GM21423 (cell line): ENCODE measurements around the gene CORO2B.
"Not testable (repeated sequence)": the region's sequence is repeated elsewhere in the genome, so short reads cannot be mapped to it uniquely, and the experiment has no call there.

Source experiments
- ATAC-seq: cut with Tn5 transposase; IDR thresholded peaks from one replicate; pipeline ENCODE4 v1.9.1; 2021; ENCODE audit warnings: mild to moderate bottlenecking, moderate library complexity; ENCODE audit not compliant: unreplicated experiment

The CORO2B gene

GRCh38 chr15:68667800-68668625 is 89.2 kb downstream of the CORO2B start:
- no peak for ATAC-seq

GRCh38 chr15:68668926-68669600 is 90.3 kb downstream of the CORO2B start:
- no peak for ATAC-seq

GRCh38 chr15:68672251-68672650 is 93.5 kb downstream of the CORO2B start:
- ATAC-seq, result no peak

GRCh38 chr15:68672781-68673205 is 94.0 kb downstream of the CORO2B start:
- ATAC-seq, result no peak

GRCh38 chr15:68674975-68675374 is 96.2 kb downstream of the CORO2B start:
- no peak for ATAC-seq

- ATAC-seq, result no peak
Measured at GRCh38 chr15:68676011-68676605, 97.3 kb downstream of the CORO2B start.

GRCh38 chr15:68676926-68677325 is 98.1 kb downstream of the CORO2B start:
- no peak for ATAC-seq

GRCh38 chr15:68677996-68678395 is 99.2 kb downstream of the CORO2B start:
- ATAC-seq, result no peak

GRCh38 chr15:68678746-68679145 is 100.0 kb downstream of the CORO2B start:
- ATAC-seq, result no peak

- no peak for ATAC-seq
Measured at GRCh38 chr15:68679161-68679560, 100.4 kb downstream of the CORO2B start.

GRCh38 chr15:68679961-68680371 is 101.2 kb downstream of the CORO2B start:
- ATAC-seq, result no peak

- not testable (repeated sequence) for ATAC-seq
Measured at GRCh38 chr15:68680756-68681155, 102.0 kb downstream of the CORO2B start.

GRCh38 chr15:68681836-68682235 is 103.0 kb downstream of the CORO2B start:
- no peak for ATAC-seq

GRCh38 chr15:68682330-68682729 is 103.5 kb downstream of the CORO2B start:
- no peak for ATAC-seq

GRCh38 chr15:68683026-68683425 is 104.2 kb downstream of the CORO2B start:
- ATAC-seq, result no peak

- ATAC-seq, result no peak
Measured at GRCh38 chr15:68683551-68683950, 104.8 kb downstream of the CORO2B start.

GRCh38 chr15:68684476-68684875 is 105.7 kb downstream of the CORO2B start:
- no peak for ATAC-seq

GRCh38 chr15:68687136-68687735 is 108.4 kb downstream of the CORO2B start:
- ATAC-seq, result no peak

GRCh38 chr15:68691705-68692104 is 112.9 kb downstream of the CORO2B start:
- no peak for ATAC-seq

- ATAC-seq, result no peak
Measured at GRCh38 chr15:68693071-68693470, 114.3 kb downstream of the CORO2B start.

- no peak for ATAC-seq
Measured at GRCh38 chr15:68694111-68694510, 115.3 kb downstream of the CORO2B start.
